Epithelial cell of esophagus (primary cell): ENCODE data around the gene TMEM184B.

Experiments
- DNase-seq: peaks from one replicate; pipeline ENCODE4 v3.0.0; 2010; ENCODE audit warnings: low read depth
- H3K4me3 ChIP-seq: 2 replicates; pipeline ENCODE4 v1.5.1; 2011; ENCODE audit warnings: mild to moderate bottlenecking, low read length, control low read depth
- TF ChIP-seq, protein P1 (sequence below): IDR thresholded peaks from 2 replicates; pipeline ENCODE4 v1.5.1; 2011; ENCODE audit warnings: low read depth, mild to moderate bottlenecking, low read length, control low read depth, inconsistent platforms; ENCODE audit not compliant: insufficient read depth; ENCODE audit errors: missing control alignments

Gene TMEM184B

DNA sequence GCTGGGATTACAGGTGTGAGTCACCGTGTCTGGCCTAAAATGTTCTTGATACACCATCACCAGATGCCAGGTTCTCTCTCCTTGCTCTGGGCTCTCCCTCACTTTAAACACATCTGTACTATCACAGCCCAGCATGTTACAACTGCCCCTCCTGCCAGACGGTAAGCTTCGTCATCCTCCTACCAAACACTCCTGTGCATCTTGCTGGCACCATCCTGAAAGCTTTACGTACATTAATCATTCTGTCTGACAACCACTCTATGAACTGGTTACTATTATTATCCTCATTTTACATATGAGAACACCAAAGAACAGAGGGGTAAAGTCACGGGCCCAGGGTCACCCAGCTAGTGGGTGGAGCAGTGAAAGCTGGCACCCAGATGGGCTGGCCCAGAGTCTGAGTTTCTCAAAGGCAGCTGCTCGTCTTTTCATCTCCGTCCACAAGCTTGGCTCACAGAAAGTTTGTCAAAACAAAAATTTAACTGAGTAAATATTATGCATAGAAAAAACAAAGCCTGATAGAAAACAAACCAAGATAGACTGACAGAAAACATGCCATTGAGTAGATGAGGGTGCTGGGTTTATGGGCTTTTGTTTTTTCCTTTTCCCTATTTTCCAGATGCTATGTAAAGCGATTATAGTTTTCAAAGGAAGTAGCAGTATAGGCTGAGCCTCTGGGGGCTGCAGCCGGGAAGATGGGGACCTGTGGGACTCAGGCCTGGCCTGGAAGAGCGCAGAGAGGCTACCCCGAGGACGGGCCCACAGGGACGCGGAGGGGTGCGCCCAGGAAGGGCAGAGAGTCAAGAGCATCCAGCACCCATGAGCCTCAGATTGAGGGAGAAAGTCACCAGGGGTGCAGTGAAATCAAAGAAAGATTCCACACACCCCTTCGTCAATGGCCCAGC is 100.6 kb downstream of the TMEM184B start:
- H3K4me3 ChIP-seq: no peak overlapping the region
- TF ChIP-seq, protein P1, sequence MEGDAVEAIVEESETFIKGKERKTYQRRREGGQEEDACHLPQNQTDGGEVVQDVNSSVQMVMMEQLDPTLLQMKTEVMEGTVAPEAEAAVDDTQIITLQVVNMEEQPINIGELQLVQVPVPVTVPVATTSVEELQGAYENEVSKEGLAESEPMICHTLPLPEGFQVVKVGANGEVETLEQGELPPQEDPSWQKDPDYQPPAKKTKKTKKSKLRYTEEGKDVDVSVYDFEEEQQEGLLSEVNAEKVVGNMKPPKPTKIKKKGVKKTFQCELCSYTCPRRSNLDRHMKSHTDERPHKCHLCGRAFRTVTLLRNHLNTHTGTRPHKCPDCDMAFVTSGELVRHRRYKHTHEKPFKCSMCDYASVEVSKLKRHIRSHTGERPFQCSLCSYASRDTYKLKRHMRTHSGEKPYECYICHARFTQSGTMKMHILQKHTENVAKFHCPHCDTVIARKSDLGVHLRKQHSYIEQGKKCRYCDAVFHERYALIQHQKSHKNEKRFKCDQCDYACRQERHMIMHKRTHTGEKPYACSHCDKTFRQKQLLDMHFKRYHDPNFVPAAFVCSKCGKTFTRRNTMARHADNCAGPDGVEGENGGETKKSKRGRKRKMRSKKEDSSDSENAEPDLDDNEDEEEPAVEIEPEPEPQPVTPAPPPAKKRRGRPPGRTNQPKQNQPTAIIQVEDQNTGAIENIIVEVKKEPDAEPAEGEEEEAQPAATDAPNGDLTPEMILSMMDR: no peak
- DNase-seq: peak; percentile 98

DNA sequence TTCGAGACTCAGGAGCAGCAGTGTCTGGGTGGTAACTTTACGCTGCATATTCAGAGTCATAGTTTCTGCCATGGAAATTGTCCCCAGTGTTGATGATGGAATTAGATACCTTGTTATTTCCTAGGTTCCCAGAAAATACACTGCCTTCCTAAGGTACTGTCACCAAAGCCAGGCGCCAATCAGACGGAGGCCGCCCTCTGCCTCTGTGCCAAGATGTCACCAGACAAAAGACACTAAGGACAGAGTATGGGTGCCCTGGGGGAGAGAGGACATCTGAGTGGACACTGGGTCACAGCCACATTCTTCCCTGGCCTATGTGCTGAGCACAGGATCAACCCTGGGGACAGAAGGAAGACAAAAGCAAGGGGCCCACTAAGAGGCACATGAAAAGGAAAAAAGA is 102.3 kb downstream of the TMEM184B start:
- TF ChIP-seq, protein P1: no peak
- no peak for DNase-seq
- H3K4me3 ChIP-seq: no peak overlapping the region
